AG10803 (cell line): ENCODE results near the gene FAAP20.

Experiments used
- DNase-seq: peaks from one replicate; pipeline ENCODE4 v3.0.0; 2010; ENCODE audit warnings: low read depth
- H3K4me3 ChIP-seq: 2 replicates; pipeline ENCODE4 v1.5.1; 2011; ENCODE audit warnings: mild to moderate bottlenecking, low read length, control low read depth
- TF ChIP-seq, protein P1 (sequence below): conservative IDR thresholded peaks from 2 replicates; pipeline ENCODE4 v1.5.1; 2011; ENCODE audit warnings: mild to moderate bottlenecking, low read length, control low read depth, inconsistent platforms

FAAP20 gene

GRCh38 chr1:2229037-2229864 is 34.7 kb upstream of the FAAP20 start:
- DNase-seq = peak; percentile 68
- TF ChIP-seq, protein P1, sequence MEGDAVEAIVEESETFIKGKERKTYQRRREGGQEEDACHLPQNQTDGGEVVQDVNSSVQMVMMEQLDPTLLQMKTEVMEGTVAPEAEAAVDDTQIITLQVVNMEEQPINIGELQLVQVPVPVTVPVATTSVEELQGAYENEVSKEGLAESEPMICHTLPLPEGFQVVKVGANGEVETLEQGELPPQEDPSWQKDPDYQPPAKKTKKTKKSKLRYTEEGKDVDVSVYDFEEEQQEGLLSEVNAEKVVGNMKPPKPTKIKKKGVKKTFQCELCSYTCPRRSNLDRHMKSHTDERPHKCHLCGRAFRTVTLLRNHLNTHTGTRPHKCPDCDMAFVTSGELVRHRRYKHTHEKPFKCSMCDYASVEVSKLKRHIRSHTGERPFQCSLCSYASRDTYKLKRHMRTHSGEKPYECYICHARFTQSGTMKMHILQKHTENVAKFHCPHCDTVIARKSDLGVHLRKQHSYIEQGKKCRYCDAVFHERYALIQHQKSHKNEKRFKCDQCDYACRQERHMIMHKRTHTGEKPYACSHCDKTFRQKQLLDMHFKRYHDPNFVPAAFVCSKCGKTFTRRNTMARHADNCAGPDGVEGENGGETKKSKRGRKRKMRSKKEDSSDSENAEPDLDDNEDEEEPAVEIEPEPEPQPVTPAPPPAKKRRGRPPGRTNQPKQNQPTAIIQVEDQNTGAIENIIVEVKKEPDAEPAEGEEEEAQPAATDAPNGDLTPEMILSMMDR = no peak
- H3K4me3 ChIP-seq = peak overlapping the region; percentile 88

DNA sequence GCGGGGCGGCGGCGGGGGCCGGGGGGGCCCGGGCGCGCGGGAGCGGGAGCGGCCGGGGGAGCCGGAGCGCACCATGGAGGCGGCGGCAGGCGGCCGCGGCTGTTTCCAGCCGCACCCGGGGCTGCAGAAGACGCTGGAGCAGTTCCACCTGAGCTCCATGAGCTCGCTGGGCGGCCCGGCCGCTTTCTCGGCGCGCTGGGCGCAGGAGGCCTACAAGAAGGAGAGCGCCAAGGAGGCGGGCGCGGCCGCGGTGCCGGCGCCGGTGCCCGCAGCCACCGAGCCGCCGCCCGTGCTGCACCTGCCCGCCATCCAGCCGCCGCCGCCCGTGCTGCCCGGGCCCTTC is 34.1 kb upstream of the FAAP20 start:
- peak; percentile 16 for DNase-seq
- H3K4me3 ChIP-seq = peak overlapping the region; percentile 88
- TF ChIP-seq, protein P1 = no peak

DNA sequence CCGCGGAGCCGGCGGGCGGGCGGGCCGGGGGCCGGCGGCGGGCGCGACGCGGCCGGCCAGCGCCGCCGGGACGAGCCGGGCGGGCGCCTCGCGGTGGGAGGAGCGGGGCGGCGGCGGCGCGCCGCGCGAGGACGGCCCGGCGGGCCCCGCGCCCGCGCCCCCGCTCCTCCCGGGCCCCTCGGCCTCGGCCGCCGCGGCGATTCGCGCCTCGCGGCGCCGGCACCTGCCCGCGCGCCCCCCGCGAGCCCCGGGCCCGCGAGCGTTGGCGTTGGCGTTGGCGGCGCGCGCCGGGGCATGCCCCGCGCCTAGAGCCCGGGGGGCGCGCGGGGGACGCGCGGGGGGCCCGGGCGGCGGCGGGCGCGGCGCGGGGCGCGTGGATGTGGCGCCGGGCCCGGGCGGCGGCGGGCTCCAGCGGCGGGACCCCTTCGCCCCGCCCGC is 33.6 kb upstream of the FAAP20 start, which contains the start of gene SKI:
SKI (plus strand) TSS at position 163 of the 438 bp plus-strand sequence. CDS start 448 bp downstream, outside the sequence.
- H3K4me3 ChIP-seq = peak within 1 kb of the TSS; percentile 88
- TF ChIP-seq, protein P1 = no peak
- no peak for DNase-seq

DNA sequence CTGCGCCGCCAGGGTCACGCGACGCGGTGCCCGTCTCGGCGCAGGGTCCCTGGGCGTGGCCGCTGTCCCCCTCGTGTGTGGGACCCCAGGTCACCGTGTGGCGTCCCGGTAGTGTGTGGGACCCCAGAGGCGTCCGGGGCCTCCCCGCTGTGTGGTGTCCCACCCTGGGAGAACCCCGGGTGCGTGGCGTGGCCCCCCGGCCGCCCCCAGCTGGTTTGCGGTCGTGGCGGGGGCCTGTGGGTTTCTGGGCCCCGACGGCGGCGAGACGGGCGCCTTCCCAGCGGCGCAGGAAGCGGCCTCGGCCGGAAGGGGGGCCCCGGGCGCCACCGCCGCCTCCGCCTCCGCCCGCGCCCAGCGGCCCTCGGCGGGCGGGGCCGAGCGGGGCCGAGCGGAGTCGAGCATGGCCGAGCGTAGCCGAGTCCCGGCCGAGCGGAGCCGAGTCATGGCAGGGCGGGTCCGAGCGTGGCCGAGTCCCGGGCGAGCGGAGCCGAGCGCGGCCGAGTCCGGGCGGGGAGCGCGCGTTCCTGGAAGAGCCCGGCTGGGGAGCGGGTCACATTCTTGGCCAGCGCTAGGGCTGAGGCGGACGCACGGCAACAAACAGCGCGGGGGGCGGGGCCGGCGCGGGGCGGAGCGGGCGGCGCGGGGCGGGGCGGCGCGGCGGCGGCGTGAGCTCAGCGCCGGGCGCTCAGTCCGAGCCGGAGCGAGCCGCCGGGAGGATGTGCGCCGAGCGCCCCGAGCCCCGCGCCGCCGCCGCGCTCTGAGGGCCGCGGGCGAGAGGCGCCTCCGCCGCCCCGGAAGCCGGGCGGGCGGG is 33.0 kb upstream of the FAAP20 start:
- DNase-seq = peak; percentile 97
- TF ChIP-seq, protein P1 = no peak
- H3K4me3 ChIP-seq = peak overlapping the region; percentile 75

GRCh38 chr1:2226525-2227345 is 32.2 kb upstream of the FAAP20 start:
- TF ChIP-seq, protein P1 = no peak
- peak overlapping the region; percentile 75 for H3K4me3 ChIP-seq
- no peak for DNase-seq

DNA sequence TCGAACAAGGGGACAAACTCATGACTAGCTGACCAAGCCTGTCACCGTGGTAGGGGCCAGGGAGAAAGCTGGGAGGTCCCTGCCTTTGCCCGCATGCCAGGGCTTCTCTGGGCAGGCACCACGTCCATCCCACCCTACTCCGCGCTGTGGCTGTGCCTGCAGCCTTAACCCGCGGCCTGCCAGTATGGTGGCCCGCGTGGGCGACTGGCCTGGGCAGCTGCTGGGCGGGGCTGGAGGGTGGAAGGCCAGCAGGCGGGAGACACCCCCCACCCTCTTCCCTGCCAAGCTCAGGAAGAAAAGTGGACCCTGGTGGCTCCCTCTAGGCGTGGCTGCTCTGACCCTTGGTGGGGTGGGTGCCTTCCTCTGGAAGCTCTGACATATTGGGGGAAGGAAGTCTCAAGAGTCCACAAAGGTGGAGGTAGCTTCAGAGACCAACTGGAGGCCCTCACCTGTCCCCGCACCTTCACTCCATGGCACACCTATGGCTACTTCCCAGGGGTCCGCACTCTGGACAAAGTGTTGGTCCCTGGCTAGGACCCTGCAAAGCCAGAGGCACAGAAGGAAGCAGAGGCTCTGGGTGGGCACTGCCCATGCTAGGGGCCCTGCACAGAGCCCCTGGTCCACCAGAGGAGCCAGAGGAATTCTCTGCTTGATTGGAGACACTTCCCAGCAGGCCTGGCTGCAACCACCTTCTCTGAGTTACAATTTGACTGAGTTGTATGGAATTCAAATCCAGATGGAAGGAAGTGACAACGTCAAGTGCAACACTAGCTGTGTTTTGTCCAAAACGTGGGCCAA is 30.3 kb upstream of the FAAP20 start:
- no peak overlapping the region for H3K4me3 ChIP-seq
- DNase-seq = peak; percentile 17
- TF ChIP-seq, protein P1 = no peak
